Measurements from ENCODE around the gene TBC1D1. TPM values are rescaled to one million over a fixed set of nuclear protein-coding genes. Genes with fewer than 3 reads are reported as not detected.

Gene TBC1D1
- total RNA-seq, 2 donors from 2014 or later, result 49.8 to 129 TPM

DNA sequence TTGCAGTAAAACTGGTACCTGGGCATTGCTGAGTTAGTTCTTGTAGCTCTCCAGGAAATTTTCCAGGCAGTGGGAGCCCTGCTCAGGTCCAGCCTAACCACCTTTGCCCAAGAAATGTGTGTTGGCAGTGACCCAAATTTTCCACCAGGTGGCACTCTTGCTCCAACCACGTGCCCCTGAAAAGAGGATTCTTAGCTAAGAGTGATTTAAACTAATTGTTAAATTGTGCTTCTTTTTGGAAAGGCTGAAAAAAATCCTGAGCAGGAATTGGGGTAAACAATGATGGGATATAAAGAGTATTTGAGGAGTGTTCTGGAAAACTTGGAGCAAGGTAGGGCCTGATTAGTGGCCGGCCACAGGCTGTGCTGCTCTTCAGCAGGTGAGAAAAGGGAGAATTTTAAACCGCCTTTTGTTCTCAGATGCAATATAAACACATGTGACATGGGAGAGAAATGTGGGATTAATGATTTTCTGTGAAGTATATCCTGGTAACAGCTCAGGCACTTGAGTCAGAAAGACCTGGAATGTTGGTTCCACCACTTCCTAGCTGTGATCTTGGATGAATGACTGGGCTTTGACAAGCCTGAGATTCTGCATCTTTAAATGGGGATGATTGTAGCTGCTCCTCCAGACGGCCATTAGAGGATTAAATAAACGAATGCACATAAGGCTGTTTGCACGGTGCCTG lies 288.9 kb downstream of the TBC1D1 start:
- H3K27ac ChIP-seq, result peak overlapping the region in 1 of 2 donors; percentile 12
- peak; percentile 86 for DNase-seq (ENCODE audit: low spot score)

DNA sequence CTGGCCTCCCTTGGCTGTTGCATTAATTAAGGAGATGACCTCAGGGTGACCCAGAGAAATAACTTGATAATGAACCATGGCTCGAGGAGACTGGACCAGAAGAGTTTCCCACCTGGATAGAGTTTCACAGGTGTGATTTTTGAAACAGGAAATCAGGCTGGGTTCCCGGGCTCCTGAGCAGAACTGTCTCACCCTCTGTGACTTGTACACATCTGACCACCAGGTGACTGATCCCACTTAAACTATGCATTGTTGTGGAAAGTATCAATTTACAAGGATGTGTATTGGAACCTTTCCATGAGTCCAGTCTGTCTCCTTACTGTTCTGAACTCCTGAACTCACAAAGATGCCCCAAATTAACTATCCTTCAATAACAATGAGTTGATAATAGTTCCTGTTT lies 289.6 kb downstream of the TBC1D1 start:
- DNase-seq (ENCODE audit: low spot score), result no peak
- Histone ChIP-seq H3K27ac (no peak overlapping the region), H3K4me1 (replicated peaks) (peaks cover 12% of the 10 kb centered on the region), H3K36me3 (no peaks in the 10 kb centered on the region), H3K4me3 (no peak overlapping the region), H3K9me3 (no peaks in the 10 kb centered on the region), H3K27me3 (replicated peaks; ENCODE audit: insufficient read depth) (no peaks in the 10 kb centered on the region)
- TF ChIP-seq, protein P1, sequence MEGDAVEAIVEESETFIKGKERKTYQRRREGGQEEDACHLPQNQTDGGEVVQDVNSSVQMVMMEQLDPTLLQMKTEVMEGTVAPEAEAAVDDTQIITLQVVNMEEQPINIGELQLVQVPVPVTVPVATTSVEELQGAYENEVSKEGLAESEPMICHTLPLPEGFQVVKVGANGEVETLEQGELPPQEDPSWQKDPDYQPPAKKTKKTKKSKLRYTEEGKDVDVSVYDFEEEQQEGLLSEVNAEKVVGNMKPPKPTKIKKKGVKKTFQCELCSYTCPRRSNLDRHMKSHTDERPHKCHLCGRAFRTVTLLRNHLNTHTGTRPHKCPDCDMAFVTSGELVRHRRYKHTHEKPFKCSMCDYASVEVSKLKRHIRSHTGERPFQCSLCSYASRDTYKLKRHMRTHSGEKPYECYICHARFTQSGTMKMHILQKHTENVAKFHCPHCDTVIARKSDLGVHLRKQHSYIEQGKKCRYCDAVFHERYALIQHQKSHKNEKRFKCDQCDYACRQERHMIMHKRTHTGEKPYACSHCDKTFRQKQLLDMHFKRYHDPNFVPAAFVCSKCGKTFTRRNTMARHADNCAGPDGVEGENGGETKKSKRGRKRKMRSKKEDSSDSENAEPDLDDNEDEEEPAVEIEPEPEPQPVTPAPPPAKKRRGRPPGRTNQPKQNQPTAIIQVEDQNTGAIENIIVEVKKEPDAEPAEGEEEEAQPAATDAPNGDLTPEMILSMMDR (IDR thresholded peaks at IDR 0.05), result peak in 1 of 4 experiments; percentile 34
- no peak for TF ChIP-seq POLR2A (IDR thresholded peaks at IDR 0.05)
- WGBS, result 39% methylated on average over 2 of the region's 2 CpGs
- intact Hi-C loops (cut with DNase I), result no loop called here

More for the DNA sequence above, 288.9 kb downstream of the TBC1D1 start:
- Histone ChIP-seq H3K36me3 (no peaks in the 10 kb centered on the region), H3K4me3 (no peak overlapping the region), H3K27me3 (replicated peaks; ENCODE audit: insufficient read depth) (no peaks in the 10 kb centered on the region), H3K4me1 (replicated peaks) (peaks cover 12% of the 10 kb centered on the region), H3K9me3 (no peaks in the 10 kb centered on the region)
- TF ChIP-seq POLR2A (IDR thresholded peaks at IDR 0.05) (no peak), POLR2AphosphoS5 (IDR thresholded peaks at IDR 0.05) (peak; percentile 66)
- TF ChIP-seq, protein P1 (IDR thresholded peaks at IDR 0.05), result peak; percentile 86 to 94 (median 92)
- WGBS, result 37% methylated on average over 6 of the region's 6 CpGs
- intact Hi-C loops (cut with DNase I), result loop anchor here (1.0 to 2.0 kb wide), 2 partner anchors 495 to 550 kb away; no protein-coding TSS in a partner anchor

DNA sequence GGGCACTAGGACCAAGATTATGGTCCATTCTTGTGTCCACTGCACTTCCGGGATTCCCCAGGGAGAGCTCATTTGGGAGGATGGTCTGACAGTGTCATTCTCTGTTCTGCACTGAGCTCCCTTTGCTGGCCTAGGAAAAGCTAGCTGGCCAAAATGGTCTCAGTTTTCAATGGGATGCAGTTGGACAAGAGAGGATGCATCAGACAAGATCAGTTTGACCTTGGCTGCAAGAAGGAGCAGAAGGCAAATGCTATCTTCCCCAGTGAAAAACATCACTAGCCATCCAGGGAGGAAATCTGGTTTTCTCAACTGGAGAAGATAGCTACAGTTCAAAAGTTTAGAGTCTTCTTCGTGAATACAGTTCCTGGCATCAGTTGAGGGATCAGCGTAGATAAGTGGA lies 290.4 kb downstream of the TBC1D1 start:
- DNase-seq (ENCODE audit: low spot score), result no peak
- Histone ChIP-seq H3K27ac (no peak overlapping the region), H3K27me3 (replicated peaks; ENCODE audit: insufficient read depth) (no peaks in the 10 kb centered on the region), H3K36me3 (no peaks in the 10 kb centered on the region), H3K9me3 (no peaks in the 10 kb centered on the region), H3K4me3 (no peak overlapping the region), H3K4me1 (replicated peaks) (peaks cover 12% of the 10 kb centered on the region)
- WGBS, result 41% methylated on average over 3 of the region's 3 CpGs
- intact Hi-C loops (cut with DNase I), result no loop called here
- TF ChIP-seq POLR2AphosphoS5 (IDR thresholded peaks at IDR 0.05) (no peak), POLR2A (IDR thresholded peaks at IDR 0.05) (no peak)
- TF ChIP-seq, protein P1 (IDR thresholded peaks at IDR 0.05), result no peak

DNA sequence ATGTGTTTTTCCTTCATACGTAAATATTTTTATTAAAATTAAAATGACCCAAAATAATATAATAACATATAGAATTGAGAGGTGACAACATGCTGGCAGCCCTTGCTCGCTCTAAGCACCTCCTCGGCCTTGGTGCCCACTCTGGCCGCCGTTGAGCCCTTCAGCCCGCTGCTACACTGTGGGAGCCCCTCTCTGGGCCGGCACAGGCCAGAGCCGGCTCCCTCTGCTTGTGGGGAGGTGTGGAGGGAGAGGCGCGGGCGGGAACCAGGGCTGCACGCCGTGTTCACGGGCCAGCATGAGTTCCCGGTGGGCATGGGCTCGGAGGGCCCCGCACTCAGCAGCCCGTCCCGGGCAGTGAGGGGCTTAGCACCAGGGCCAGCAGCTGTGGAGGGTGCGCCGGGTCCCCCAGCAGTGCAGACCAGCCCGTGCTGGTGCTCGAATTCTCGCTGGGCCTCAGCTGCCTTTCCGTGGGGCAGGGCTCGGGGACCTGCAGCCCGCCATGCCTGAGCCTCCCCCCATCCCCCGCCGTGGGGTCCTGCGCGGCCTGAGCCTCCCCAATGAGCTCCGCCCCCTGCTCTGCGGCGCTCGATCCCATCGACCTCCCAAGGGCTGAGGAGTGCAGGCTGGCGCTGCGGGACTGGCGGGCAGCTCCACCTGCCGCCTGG lies 291.6 kb downstream of the TBC1D1 start:
- Histone ChIP-seq H3K9me3 (no peaks in the 10 kb centered on the region), H3K4me3 (no peak overlapping the region), H3K27ac (no peak overlapping the region), H3K27me3 (replicated peaks; ENCODE audit: insufficient read depth) (no peaks in the 10 kb centered on the region), H3K4me1 (replicated peaks) (peaks cover 12% of the 10 kb centered on the region), H3K36me3 (no peaks in the 10 kb centered on the region)
- TF ChIP-seq POLR2A (IDR thresholded peaks at IDR 0.05), result no peak
- TF ChIP-seq, protein P1 (IDR thresholded peaks at IDR 0.05), result no peak
- TF ChIP-seq POLR2AphosphoS5 (IDR thresholded peaks at IDR 0.05), result no peak
- DNase-seq (ENCODE audit: low spot score), result no peak
- intact Hi-C loops (cut with DNase I), result no loop called here
- whole genome bisulfite sequencing, result 97% methylated on average over 22 of the region's 40 CpGs

All from prostate gland (tissue), 2 donors.